Measurements from ENCODE around the gene CDK10. TPM values are rescaled to one million over a fixed set of nuclear protein-coding genes. Genes with fewer than 3 reads are reported as not detected.

CDK10 gene
- 80.3 and 89.1 TPM in 2 replicates for total RNA-seq (2013; cell fraction: nucleolus; rRNA removed)
- total RNA-seq (2014; rRNA removed) = 31.8 and 41.9 TPM in 2 replicates
- total RNA-seq (2014; rRNA removed; fragmentation: Illumina TruSeq; extraction: Trizol) = 20.8 and 23.5 TPM in 2 replicates
- 45.3 and 58.7 TPM in 2 replicates for total RNA-seq (2021)
- 15.0 TPM for polyA plus RNA-seq (2011; ENCODE audit: low read depth)
- 22.1 and 30.1 TPM in 2 replicates for polyA plus RNA-seq (2011; rRNA removed)
- 29.8 and 38.2 TPM in 2 replicates for polyA plus RNA-seq (2011; cell fraction: cytosol; rRNA removed)
- polyA plus RNA-seq (2011; cell fraction: nucleus; rRNA removed) = 306 and 334 TPM in 2 replicates
- 38.8 and 67.0 TPM in 2 replicates for polyA plus RNA-seq (2012)
- polyA plus RNA-seq (2014; fragmentation: Illumina TruSeq; extraction: Trizol) = 12.1 and 26.5 TPM in 2 replicates
- polyA plus RNA-seq (2014; fragmentation: Nextera tagmentation; extraction: Ambion mirVana) = 1 to 10 TPM; 1.5 to 2.5 TPM
- 56.8 and 58.6 TPM in 2 replicates for polyA plus RNA-seq (2014; rRNA removed)
- polyA plus RNA-seq (2016; fragmentation: Nextera tagmentation; extraction: Ambion mirVana) = 10 to 100 TPM; 54.1 to 55.6 TPM
- 15.4 and 20.6 TPM in 2 replicates for polyA minus RNA-seq (2011; rRNA and poly(A)+ RNA removed)
- 6.1 and 9.0 TPM in 2 replicates for polyA minus RNA-seq (2011; cell fraction: cytosol; rRNA and poly(A)+ RNA removed)
- polyA minus RNA-seq (2011; cell fraction: nucleus; rRNA and poly(A)+ RNA removed) = 22.2 and 33.6 TPM in 2 replicates
- percentile 65 among the genes with signal in this experiment for Bru-seq, nascent RNA
- percentile 79 among the genes with signal in this experiment for BruChase-seq, experiment 1, labeled RNA remaining after a 6-hour chase
- percentile 71 among the genes with signal in this experiment for BruChase-seq, experiment 2, labeled RNA remaining after a 2-hour chase
- long read RNA-seq, experiment 1, transcript CDK10-202 (13 exons, 1,798 nt) = major isoform, 13 of 29 reads
- long read RNA-seq, experiment 1, partial matches to known transcripts = 0 of 29 reads
- long read RNA-seq, experiment 1, other reads (novel, unspliced or antisense) = 16 of 29 reads
- long read RNA-seq, experiment 2, partial matches to known transcripts = 0 of 20 reads
- long read RNA-seq, experiment 2, other reads (novel, unspliced or antisense) = 15 of 20 reads

GRCh38 chr16:89686520-89687091 lies at the start of gene CDK10:
Gene CDK10 (plus strand): TSS chr16:89686689. CDS start chr16:89686711, 22 bp downstream.
- CTCF ChIA-PET = interaction anchor here (0.8 to 1.5 kb wide), 5 partner anchors 13 to 225 kb away, joined by 3 to 12 read pairs (median 3); no protein-coding TSS in a partner anchor
- DNase-seq (ENCODE audit: low read depth, low spot score) (peak; percentile 61), ATAC-seq (peak; percentile 94), FAIRE-seq (peak; percentile 76)
- SMC1A ChIA-PET (ENCODE audit: uncharacterized antibody, unreplicated experiment) = interaction anchor here (1.2 to 1.6 kb wide), 2 partner anchors 13 to 29 kb away, joined by 6 to 8 read pairs; partner anchors contain the start of genes CHMP1A and SPATA33
- intact Hi-C loops (cut with micrococcal nuclease; ENCODE audit: unreplicated experiment) (no loop called here), in situ Hi-C loops (cut with MboI) (no loop called here)
- POLR2A ChIA-PET = interaction anchor here (0.5 to 2.1 kb wide), 6 partner anchors 9 to 337 kb away, joined by 3 to 19 read pairs (median 4); partner anchors contain the start of genes CHMP1A, SPATA33, TCF25 and VPS9D1
- peak within 1 kb of the TSS; percentile 93 for H3K27ac ChIP-seq (ENCODE audit: control insufficient read depth, insufficient read depth)
- WGBS (ENCODE audit: insufficient coverage, insufficient replicate concordance, low lambda C conversion rate, missing lambda C conversion rate) = under 1% methylated on average over 67 of the region's 67 CpGs
- H3K9me3 ChIP-seq (replicated peaks; ENCODE audit: control insufficient read depth, insufficient read depth, low read length) = no peaks in the 10 kb centered on the region; the same call in 2 of the 3 replicates
- H3K27me3 ChIP-seq (replicated peaks in 1 of 2; ENCODE audit: control insufficient read depth in 2 of 2, insufficient read depth in 2 of 2, low read length in 1 of 2) = no peaks in the 10 kb centered on the region
- peaks cover 11% of the 10 kb centered on the region for H3K79me2 ChIP-seq (ENCODE audit: control insufficient read depth, insufficient read depth, low read length)
- H3K36me3 ChIP-seq (ENCODE audit: control insufficient read depth in 2 of 2, insufficient read depth in 2 of 2, low read length in 1 of 2) = peaks cover 0 to 3% of the 10 kb centered on the region in 2 experiments; a peak in 3 of 4 replicates
- H3K4me2 ChIP-seq (ENCODE audit: control insufficient read depth, insufficient read depth) = peak within 1 kb of the TSS; percentile 88
- H2AFZ ChIP-seq (ENCODE audit: control insufficient read depth, low read depth, low read length) = peak within 1 kb of the TSS; percentile 97
- RAD21 ChIA-PET (ENCODE audit: unreplicated experiment) = interaction anchor here (1.5 kb wide), 1 partner anchor 14 kb away, joined by 19 read pairs; the partner anchor contains the start of gene SPATA2L
- no peaks in the 10 kb centered on the region for H4K20me1 ChIP-seq (ENCODE audit: control insufficient read depth, insufficient read depth)
- peak within 1 kb of the TSS; percentile 88 for H3K4me3 ChIP-seq
- peaks cover 6% of the 10 kb centered on the region; the same call in 1 of the 2 replicates for H3K4me1 ChIP-seq (ENCODE audit: control insufficient read depth, insufficient read depth, low read length)
- peak within 1 kb of the TSS; percentile 87 for H3K9ac ChIP-seq (ENCODE audit: control insufficient read depth, insufficient read depth, low read length)
- no TSS peak for BruUV-seq (replicated peaks)
- TF ChIP-seq HSF1 (IDR thresholded peaks at IDR 0.05; ENCODE audit: low read depth, low read length) = no peak
- no peak for TF ChIP-seq ZBTB11 (CRISPR knock-in tag; IDR thresholded peaks at IDR 0.05)
- no peak for TF ChIP-seq RCOR1 (conservative IDR thresholded peaks at IDR 0.05; ENCODE audit: low read depth, low read length)
- peak; percentile 90 for TF ChIP-seq POLR2A (IDR thresholded peaks at IDR 0.05; ENCODE audit: low read depth, low read length)
- TF ChIP-seq NR2F1 (conservative IDR thresholded peaks at IDR 0.05) = no peak
- TF ChIP-seq EED (IDR thresholded peaks at IDR 0.05; ENCODE audit: low read depth) = no peak
- no peak for TF ChIP-seq ESRRA (IDR thresholded peaks at IDR 0.05; ENCODE audit: low read length)
- no peak for TF ChIP-seq BCL3 (IDR thresholded peaks at IDR 0.05; ENCODE audit: borderline replicate concordance, insufficient read depth, low read depth, low read length, poor library complexity, severe bottlenecking)
- TF ChIP-seq NR2C1 (IDR thresholded peaks at IDR 0.05) = 0 out of 2 replicates have a peak, but pooled peaks have one; percentile 7
- no peak for TF ChIP-seq CBX3 (IDR thresholded peaks at IDR 0.05; ENCODE audit: borderline replicate concordance, low read depth)
- peak; percentile 86 for TF ChIP-seq IKZF1 (conservative IDR thresholded peaks at IDR 0.05)
